Stimulated activated CD4-positive, alpha-beta T cell treated with anti-CD3 and anti-CD28 coated beads, Interleukin-15, amount 100 ng/mL, for 24 hours (primary cell): ENCODE measurements around the gene SLC22A7.

Experiments
- DNase-seq: peaks from one replicate; pipeline ENCODE4 v3.0.0-alpha.2; 2020

The SLC22A7 gene

GRCh38 chr6:43267619-43268354, 30.3 kb upstream of the SLC22A7 start:
- no peak for DNase-seq

GRCh38 chr6:43268355-43268700, 29.7 kb upstream of the SLC22A7 start:
- no peak for DNase-seq

GRCh38 chr6:43268782-43269272, 29.2 kb upstream of the SLC22A7 start:
- no peak for DNase-seq

GRCh38 chr6:43269273-43270007, 28.6 kb upstream of the SLC22A7 start:
- peak; percentile 66 for DNase-seq

GRCh38 chr6:43271103-43271815, 26.8 kb upstream of the SLC22A7 start:
- no peak for DNase-seq

DNA sequence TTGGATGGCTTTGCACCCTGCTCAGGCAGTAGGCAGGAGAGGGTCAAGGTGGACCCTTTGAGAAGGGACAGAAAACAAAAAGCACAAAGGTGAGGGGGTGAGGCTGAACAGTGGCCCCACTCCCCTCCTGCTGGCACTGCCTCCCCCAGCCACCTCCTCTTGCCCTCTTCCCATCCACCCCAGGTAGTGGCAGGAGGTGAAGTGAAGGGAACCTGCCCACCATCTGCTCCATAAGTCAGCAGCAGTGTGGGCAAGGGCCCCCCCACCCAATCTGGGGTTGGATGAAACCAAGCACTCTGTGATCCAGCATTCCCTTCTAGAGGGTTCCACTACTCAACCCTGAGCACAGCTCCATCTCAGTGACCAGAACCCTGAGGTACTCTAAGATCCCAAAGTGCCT, 26.1 kb upstream of the SLC22A7 start:
- DNase-seq = no peak

DNA sequence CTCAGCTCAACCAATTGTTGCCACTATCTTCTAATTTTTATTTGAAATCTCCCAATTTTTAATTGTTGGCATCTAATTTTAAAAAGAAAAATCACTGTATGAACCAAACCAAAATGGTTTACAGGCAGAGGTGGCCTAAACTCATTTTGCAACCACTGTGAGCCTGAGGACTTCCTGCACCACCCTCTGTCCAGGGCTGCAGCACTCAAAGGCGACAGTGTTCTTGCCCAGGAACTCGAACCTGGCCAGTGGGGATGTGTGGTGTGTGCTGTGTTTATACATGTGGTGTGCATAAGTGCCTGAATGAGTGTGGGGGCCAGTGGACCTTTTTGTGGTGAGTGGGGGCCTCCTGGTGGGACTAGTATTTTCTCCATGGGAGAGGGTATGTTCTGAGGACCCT, 24.4 kb upstream of the SLC22A7 start:
- no peak for DNase-seq

- no peak for DNase-seq
Observed at GRCh38 chr6:43274127-43274915, 23.7 kb upstream of the SLC22A7 start.

DNA sequence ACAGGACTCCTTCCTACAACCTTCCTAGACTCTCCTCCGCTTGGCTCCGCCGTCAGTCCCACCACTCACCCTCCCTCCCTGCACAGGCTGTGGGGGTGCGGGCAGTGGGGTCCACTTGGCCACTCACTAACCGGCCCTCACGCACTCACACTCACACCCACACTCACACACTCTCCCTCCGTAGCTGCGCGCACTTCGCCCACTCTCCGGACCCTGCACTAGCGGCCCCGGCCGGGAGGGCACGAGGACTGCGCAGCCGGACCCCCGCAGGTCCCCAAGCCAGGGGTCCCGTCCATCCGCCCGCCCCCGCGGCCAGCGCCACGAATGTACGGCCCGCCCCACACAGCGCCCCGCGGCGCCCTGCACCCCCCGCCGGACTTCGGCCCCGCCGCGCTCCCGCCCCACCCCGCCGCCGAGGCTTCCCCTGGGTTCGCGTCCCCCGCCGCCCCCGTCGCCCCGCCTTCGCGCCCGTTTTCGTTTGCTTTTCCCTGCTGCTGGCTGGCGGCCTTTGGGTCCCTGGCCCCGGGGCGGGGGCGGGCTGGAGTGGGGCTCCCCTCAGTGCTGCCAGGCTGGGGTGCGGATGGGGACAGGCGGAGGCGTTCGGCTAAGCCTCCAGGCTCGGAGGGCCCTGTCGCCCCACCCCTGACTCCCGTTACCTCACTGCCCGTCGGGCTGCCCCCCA, 23.0 kb upstream of the SLC22A7 start:
- peak; percentile 52 for DNase-seq

DNA sequence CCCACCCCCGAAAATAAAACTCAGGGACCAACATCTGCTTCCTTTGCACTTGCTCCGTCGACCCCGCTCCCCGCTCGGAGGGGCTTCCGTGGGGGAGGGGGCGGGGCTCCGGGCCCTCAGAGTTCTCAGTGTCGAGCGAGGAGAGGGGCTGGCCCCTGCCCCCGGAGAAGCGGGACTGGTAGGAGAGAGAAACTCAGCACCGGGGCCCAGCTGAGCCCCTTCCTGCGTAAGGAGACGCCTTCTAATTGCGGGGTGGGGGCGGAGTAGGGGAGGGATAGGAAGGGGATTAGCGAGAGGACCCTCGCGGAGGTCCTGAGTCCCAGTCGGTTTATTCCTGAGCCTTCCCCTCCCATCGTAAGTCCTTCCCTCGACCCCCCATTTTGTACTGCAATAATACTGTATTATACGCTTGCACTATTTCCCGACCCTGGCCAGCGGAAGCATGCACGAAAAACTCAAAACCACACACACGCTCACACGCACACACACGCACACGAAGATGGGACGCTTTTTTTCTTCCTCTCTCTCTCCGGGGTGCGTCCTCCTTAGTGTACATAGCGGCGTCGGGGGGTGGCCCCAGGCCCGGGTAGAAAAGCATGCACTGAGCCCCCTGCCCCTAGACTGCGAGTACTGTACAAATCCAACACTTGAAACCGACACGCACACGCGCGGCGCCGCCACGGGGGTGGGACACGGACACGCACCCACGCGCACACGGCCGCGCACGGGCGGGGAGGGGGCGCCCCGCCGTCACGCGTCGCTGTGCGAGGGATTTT, 22.1 kb upstream of the SLC22A7 start:
- peak; percentile 50 for DNase-seq

DNA sequence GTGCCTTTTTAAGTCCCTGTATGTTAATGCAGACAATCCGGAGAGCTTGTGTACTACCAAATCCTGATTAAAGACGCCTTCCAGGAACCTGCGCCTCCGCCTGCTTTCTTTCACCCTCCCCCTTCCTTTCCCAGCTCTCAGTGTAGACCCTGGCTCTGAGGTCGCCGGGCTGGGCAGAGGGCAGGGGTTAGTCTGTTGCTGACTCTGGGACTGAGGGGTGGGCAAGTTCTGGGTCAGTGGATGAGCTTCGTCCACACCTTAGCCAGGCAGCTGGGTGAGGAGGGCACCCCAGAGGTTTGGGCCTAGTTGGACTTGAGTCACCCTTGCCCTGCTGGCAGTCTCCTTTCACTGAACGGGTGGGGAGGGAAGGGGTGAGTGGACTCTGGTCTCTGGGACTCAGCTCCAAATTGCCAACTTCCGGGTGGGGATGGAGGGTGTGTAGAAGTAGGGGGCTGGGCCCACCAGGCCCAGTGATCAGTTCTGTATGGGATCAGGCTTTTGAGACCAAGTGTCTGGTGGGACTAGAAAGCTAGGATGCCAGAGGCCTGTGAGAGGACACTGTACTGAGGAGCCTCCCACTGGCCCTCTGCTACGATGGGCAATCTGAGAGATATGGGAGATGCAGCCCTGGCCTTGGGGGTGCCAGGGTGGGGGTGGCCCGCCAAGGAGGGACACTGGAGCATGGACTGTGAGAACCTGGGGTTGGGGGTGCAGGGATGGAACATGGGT, 21.3 kb upstream of the SLC22A7 start:
- no peak for DNase-seq

DNA sequence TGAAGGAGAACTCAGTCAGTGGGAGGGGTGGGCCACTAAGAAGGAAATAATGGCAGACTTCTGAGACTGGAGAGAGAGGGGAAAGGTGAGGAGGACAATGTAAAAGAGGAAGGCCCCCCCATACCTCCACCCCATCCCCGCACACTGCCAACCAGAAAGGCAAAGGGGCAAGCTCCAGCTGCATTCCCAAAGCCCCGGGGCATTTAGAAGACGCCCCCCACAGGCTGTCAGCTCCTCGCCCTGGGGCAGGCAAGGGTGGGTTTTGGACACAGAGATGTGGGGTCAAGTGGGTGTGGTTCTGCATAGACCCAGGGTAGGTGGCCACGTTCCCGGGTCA, 20.8 kb upstream of the SLC22A7 start:
- no peak for DNase-seq

- no peak for DNase-seq
Observed at GRCh38 chr6:43277643-43278523, 20.2 kb upstream of the SLC22A7 start.

- no peak for DNase-seq
Observed at GRCh38 chr6:43278524-43279078, 19.5 kb upstream of the SLC22A7 start.

DNA sequence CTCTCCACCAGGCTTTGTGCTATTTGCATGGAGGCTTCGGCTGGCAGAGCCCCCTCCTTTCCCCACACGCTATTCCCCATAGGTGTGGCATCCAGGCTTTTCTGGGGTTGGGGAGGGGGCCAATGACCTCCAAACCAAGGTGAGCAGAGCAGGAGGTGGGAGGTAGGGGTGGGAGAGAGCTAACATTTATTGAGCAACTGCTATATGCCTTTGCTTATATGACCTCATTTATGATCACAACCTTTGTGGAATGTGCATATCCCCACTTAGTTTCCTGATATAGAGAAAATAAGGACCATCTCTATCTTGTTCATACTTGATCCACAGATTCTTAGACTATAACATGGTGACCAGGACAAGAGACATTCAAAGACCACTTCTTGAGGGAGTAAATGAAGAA, 17.8 kb upstream of the SLC22A7 start:
- DNase-seq = no peak

GRCh38 chr6:43282060-43282459, 16.0 kb upstream of the SLC22A7 start:
- DNase-seq = no peak

DNA sequence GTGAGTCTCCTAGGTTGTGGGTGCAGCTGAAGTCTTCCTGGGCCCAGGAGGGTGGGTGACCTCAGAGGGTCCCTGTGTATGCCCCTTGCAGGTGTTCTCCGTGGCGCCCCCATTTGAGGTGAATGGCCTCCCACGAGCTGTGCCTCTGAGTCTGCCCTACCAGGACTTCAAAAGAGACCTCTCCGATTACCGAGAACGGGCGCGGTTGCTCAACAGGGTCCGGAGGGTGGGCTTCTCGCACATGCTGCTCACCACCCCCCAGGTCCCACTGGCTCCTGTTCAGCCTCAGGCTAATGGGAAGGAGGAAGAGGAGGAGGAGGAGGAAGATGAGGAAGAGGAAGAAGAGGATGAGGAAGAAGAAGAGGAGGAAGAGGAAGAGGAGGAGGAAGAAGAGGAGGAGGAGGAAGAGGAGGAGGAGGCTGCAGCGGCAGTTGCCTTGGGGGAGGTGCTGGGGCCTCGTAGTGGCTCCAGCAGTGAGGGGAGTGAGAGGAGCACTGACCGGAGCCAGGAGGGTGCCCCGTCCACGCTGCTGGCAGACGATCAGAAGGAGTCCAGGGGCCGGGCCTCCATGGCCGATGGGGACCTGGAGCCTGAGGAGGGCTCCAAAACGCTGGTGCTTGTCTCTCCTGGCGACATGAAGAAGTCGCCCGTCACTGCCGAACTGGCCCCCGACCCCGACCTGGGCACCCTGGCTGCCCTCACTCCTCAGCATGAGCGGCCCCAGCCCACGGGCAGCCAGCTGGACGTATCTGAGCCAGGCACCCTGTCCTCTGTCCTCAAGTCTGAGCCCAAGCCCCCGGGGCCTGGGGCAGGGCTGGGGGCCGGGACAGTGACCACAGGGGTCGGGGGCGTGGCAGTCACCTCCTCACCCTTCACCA, 15.2 kb upstream of the SLC22A7 start:
- no peak for DNase-seq

- DNase-seq = no peak
Observed at GRCh38 chr6:43283514-43283901, 14.6 kb upstream of the SLC22A7 start.

DNA sequence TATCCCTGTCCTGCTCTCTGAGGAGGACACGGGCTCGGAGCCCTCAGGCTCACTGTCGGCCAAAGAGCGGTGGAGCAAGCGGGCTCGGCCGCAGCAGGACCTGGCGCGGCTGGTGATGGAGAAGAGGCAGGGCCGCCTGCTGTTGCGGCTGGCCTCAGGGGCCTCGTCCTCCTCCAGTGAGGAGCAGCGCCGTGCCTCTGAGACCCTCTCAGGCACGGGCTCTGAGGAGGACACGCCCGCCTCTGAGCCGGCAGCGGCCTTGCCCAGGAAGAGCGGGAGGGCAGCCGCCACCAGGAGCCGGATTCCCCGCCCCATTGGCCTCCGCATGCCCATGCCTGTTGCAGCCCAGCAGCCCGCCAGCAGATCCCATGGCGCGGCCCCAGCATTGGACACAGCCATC, 14.2 kb upstream of the SLC22A7 start:
- no peak for DNase-seq
